IMR-90 (cell line): ENCODE results near the gene HCN4. TPM values are rescaled to one million over a fixed set of nuclear protein-coding genes. Genes with fewer than 3 reads are reported as not detected.

Experiments
- ATAC-seq: fragments of 200-7000 bp; cut with Tn5 transposase; 2 replicates; pipeline ENCODE4 v1.9.1; 2020; ENCODE audit warnings: low read depth, mild to moderate bottlenecking, moderate library complexity
- BruUV-seq: library from RNA; stranded (reverse); fragments of 400-500 nt; replicated peaks from 2 replicates; lab custom pipeline; 2021; lab: Mats Ljungman, UMichigan
- CTCF ChIA-PET: fragments of 300-600 bp; formaldehyde crosslinking; extraction: SDS; loops from one replicate; lab custom pipeline; 2021; ENCODE audit warnings: antibody characterized with exemption; lab: Yijun Ruan, JAX
- POLR2A ChIA-PET: fragments of 300-600 bp; sonication (Branson Sonifier 250); formaldehyde crosslinking; loops from one replicate; lab custom pipeline; 2022; ENCODE audit warnings: antibody characterized with exemption; ENCODE audit not compliant: unreplicated experiment; lab: Charles Lee
- DNase-seq: peaks from one replicate; pipeline ENCODE4 v3.0.0; 2013
- H2AFZ ChIP-seq: replicated peaks from 2 replicates; pipeline ENCODE3; 2013; ENCODE audit warnings: low read length, mild to moderate bottlenecking; ENCODE audit not compliant: poor library complexity
- H2AK5ac ChIP-seq: 2 replicates; pipeline ENCODE4 v1.6.1; 2013; ENCODE audit warnings: low read depth, low read length, inconsistent platforms
- H2AK9ac ChIP-seq: replicated peaks from 2 replicates; pipeline ENCODE3; 2013; ENCODE audit warnings: mild to moderate bottlenecking, low read depth, low read length, moderate library complexity; ENCODE audit not compliant: poor library complexity
- H2BK120ac ChIP-seq: 2 replicates; pipeline ENCODE4 v1.6.1; 2013; ENCODE audit warnings: low read depth, low read length, inconsistent platforms
- H2BK15ac ChIP-seq: 3 replicates; pipeline ENCODE4 v1.6.1; 2013; ENCODE audit warnings: low read depth, low read length, inconsistent platforms
- H2BK20ac ChIP-seq: 2 replicates; pipeline ENCODE4 v1.6.1; 2013; ENCODE audit warnings: low read depth, mild to moderate bottlenecking, inconsistent platforms, low read length, moderate library complexity
- H2BK5ac ChIP-seq: 2 replicates; pipeline ENCODE4 v1.6.1; 2013; ENCODE audit warnings: mild to moderate bottlenecking, low read depth, low read length, inconsistent platforms; ENCODE audit not compliant: poor library complexity, severe bottlenecking
- H3K14ac ChIP-seq: replicated peaks from 2 replicates; pipeline ENCODE4 v1.6.1; 2013; ENCODE audit warnings: low read depth, low read length, inconsistent platforms
- H3K18ac ChIP-seq: 2 replicates; pipeline ENCODE4 v1.6.1; 2013; ENCODE audit warnings: low read depth, low read length, control low read depth
- H3K23ac ChIP-seq: 2 replicates; pipeline ENCODE4 v1.6.1; 2013; ENCODE audit warnings: low read depth, low read length, inconsistent platforms
- H3K27ac ChIP-seq: 2 replicates; pipeline ENCODE4 v1.5.1; 2013; ENCODE audit warnings: mild to moderate bottlenecking, control low read depth, low read length; ENCODE audit not compliant: insufficient read depth
- H3K27me3 ChIP-seq: 2 replicates; pipeline ENCODE4 v1.6.1; 2013; ENCODE audit warnings: low read length; ENCODE audit not compliant: control insufficient read depth, insufficient read depth
- H3K36me3 ChIP-seq: 2 replicates; pipeline ENCODE4 v1.6.1; 2013; ENCODE audit warnings: low read length, mixed read lengths; ENCODE audit not compliant: control insufficient read depth, insufficient read depth
- H3K4ac ChIP-seq: 2 replicates; pipeline ENCODE4 v1.6.1; 2013; ENCODE audit warnings: low read depth, low read length, inconsistent platforms
- H3K4me1 ChIP-seq: 2 replicates; pipeline ENCODE4 v1.6.1; 2013; ENCODE audit warnings: low read length, mixed read lengths; ENCODE audit not compliant: control insufficient read depth, insufficient read depth
- H3K4me2 ChIP-seq: 2 replicates; pipeline ENCODE4 v1.6.1; 2013; ENCODE audit warnings: low read depth, mild to moderate bottlenecking, control low read depth, low read length, moderate library complexity
- H3K4me3 ChIP-seq: 2 replicates; pipeline ENCODE4 v1.5.1; 2013; ENCODE audit warnings: low read depth, mild to moderate bottlenecking, control low read depth, low read length, moderate library complexity; ENCODE audit not compliant: insufficient read depth
- H3K56ac ChIP-seq: 2 replicates; pipeline ENCODE4 v1.6.1; 2013; ENCODE audit warnings: low read length, inconsistent platforms; ENCODE audit not compliant: insufficient read depth; ENCODE audit errors: extremely low read depth
- H3K79me1 ChIP-seq, 2 experiments: 2 replicates each; pipeline ENCODE4 v1.6.1; 2013; ENCODE audit warnings: low read length in 2 of 2, inconsistent platforms in 1 of 2, low read depth in 1 of 2
- H3K9ac ChIP-seq: 2 replicates; pipeline ENCODE4 v1.6.1; 2013; ENCODE audit warnings: low read depth, low read length, control low read depth
- H3K9me1 ChIP-seq: 2 replicates; pipeline ENCODE4 v1.6.1; 2013; ENCODE audit warnings: low read length, inconsistent platforms; ENCODE audit not compliant: insufficient read depth
- H3K9me3 ChIP-seq: 2 replicates; pipeline ENCODE4 v1.6.1; 2013; ENCODE audit warnings: low read length; ENCODE audit not compliant: control insufficient read depth, insufficient read depth
- H4K20me1 ChIP-seq: 2 replicates; pipeline ENCODE4 v1.6.1; 2013; ENCODE audit warnings: low read length, inconsistent platforms; ENCODE audit not compliant: insufficient read depth
- H4K5ac ChIP-seq: 2 replicates; pipeline ENCODE4 v1.6.1; 2013; ENCODE audit warnings: mild to moderate bottlenecking, low read depth, low read length, control low read depth
- H4K8ac ChIP-seq, 2 experiments: 2 replicates each; pipeline ENCODE4 v1.6.1; 2013; ENCODE audit warnings: low read depth in 2 of 2, low read length in 2 of 2, control low read depth in 1 of 2, inconsistent platforms in 1 of 2
- H4K91ac ChIP-seq: 2 replicates; pipeline ENCODE4 v1.6.1; 2013; ENCODE audit warnings: low read depth, low read length, inconsistent platforms; ENCODE audit not compliant: insufficient read depth
- RFX5 ChIP-seq: IDR thresholded peaks from 2 replicates; pipeline ENCODE4 v1.8.0; 2012; ENCODE audit warnings: low read depth, mild to moderate bottlenecking, low read length, moderate library complexity
- WGBS, 2 experiments: methylation state at CpG; one replicate each; pipeline versions ENCODE4 v1.1.5 to v1.1.7; 2013; ENCODE audit warnings: missing lambda C conversion rate in 2 of 2; ENCODE audit not compliant: insufficient read length in 1 of 2; ENCODE audit errors: extremely low coverage in 2 of 2; 5-methylcytosine and 5-hydroxymethylcytosine counted together
- dilution Hi-C: fragments of 300-500 bp; cut with HindIII; formaldehyde crosslinking; loops from one replicate; pipeline ENCODE4 v1.14.3; 2018; ENCODE audit warnings: low sequenced_read_pairs; ENCODE audit not compliant: unreplicated experiment
- in situ Hi-C: fragments of 300-500 bp; cut with MboI; formaldehyde crosslinking; loops from 3 replicates; pipeline ENCODE4 v1.14.3; 2019; ENCODE audit warnings: low sequenced_read_pairs, inconsistent platforms, mixed read lengths
- intact Hi-C: fragments of 100-400 bp; cut with micrococcal nuclease; formaldehyde crosslinking; loops from 2 replicates; pipeline ENCODE4 v1.10.0; 2022
- polyA plus RNA-seq, 3 experiments: library from polyadenylated mRNA; depleted of rRNA; stranded (reverse); fragments of >200 nt; gene quantifications; 2 replicates each; pipeline ENCODE4 v1.2.3, GENCODE V29; 2012; ENCODE audit warnings: low replicate concordance in 1 of 3
- total RNA-seq: library from RNA; depleted of rRNA; stranded (reverse); fragments of >200 nt; gene quantifications from 2 replicates; pipeline ENCODE4 v1.2.3, GENCODE V29; 2012

Gene HCN4
- total and polyA plus RNA-seq, 2 of the 4 experiments (the other 2 are of a cell fraction) = not detected

GRCh38 chr15:73366766-73367623 is 1.8 kb downstream of the HCN4 start:
- no peak overlapping the region for H2AK5ac ChIP-seq
- ChIA-PET CTCF (no interaction called here), POLR2A (no interaction called here)
- H2AFZ ChIP-seq = no peak overlapping the region
- no peak overlapping the region for H3K14ac ChIP-seq
- in situ Hi-C loops (no loop called here), intact Hi-C loops (no loop called here), dilution Hi-C loops (no loop called here)
- no peak overlapping the region for H4K8ac ChIP-seq
- no peak overlapping the region for H2BK20ac ChIP-seq
- no TSS peak for BruUV-seq
- no peak overlapping the region for H3K4me3 ChIP-seq
- WGBS, 2 experiments = 28% methylated on average over 9 of the region's 28 CpGs; no CpG with 5 or more reads in 1 of the 2 experiments
- no peak overlapping the region for H3K56ac ChIP-seq
- H3K4ac ChIP-seq = no peak overlapping the region
- no peak overlapping the region for H2BK5ac ChIP-seq
- H2AK9ac ChIP-seq = no peak overlapping the region
- H3K27me3 ChIP-seq = peaks cover 96% of the 10 kb centered on the region
- H2BK15ac ChIP-seq = no peak overlapping the region
- H3K9ac ChIP-seq = no peak overlapping the region
- H3K18ac ChIP-seq = no peak overlapping the region
- H3K79me1 ChIP-seq = no peaks in the 10 kb centered on the region
- no peak overlapping the region for H4K5ac ChIP-seq
- H3K4me2 ChIP-seq = no peak overlapping the region; the same call in 1 of the 2 replicates
- no peak overlapping the region for H3K27ac ChIP-seq
- no peaks in the 10 kb centered on the region for H3K9me1 ChIP-seq
- H4K20me1 ChIP-seq = no peaks in the 10 kb centered on the region; the same call in 1 of the 2 replicates
- H3K4me1 ChIP-seq = no peaks in the 10 kb centered on the region
- no peak overlapping the region for H2BK120ac ChIP-seq
- no peak for DNase-seq
- no peak overlapping the region for H4K91ac ChIP-seq
- TF ChIP-seq RFX5 = no peak
- no peaks in the 10 kb centered on the region; the same call in 1 of the 2 replicates for H3K9me3 ChIP-seq
- ATAC-seq = no peak
- no peak overlapping the region for H3K23ac ChIP-seq
- H3K36me3 ChIP-seq = no peaks in the 10 kb centered on the region
